GM19328 (cell line): ENCODE data around the gene GPT2.
"Not testable (repeated sequence)": the region's sequence is repeated elsewhere in the genome, so short reads cannot be mapped to it uniquely, and the experiment has no call there.

Experiments used
- ATAC-seq: cut with Tn5 transposase; IDR thresholded peaks from one replicate; pipeline ENCODE4 v1.9.1; 2021; ENCODE audit warnings: mild to moderate bottlenecking, moderate library complexity; ENCODE audit not compliant: unreplicated experiment

The GPT2 gene

GRCh38 chr16:46918400-46918799 is 34.2 kb downstream of the GPT2 start:
- no peak for ATAC-seq

- peak; percentile 74 for ATAC-seq
Observed at GRCh38 chr16:46918905-46919792, 35.0 kb downstream of the GPT2 start.

- no peak for ATAC-seq
Observed at GRCh38 chr16:46920402-46921068, 36.4 kb downstream of the GPT2 start.

- no peak for ATAC-seq
Observed at GRCh38 chr16:46922239-46922638, 38.1 kb downstream of the GPT2 start.

- ATAC-seq, result no peak
Observed at GRCh38 chr16:46923513-46924295, 39.5 kb downstream of the GPT2 start.

GRCh38 chr16:46924402-46924801 is 40.2 kb downstream of the GPT2 start:
- no peak for ATAC-seq

GRCh38 chr16:46926470-46927225 is 42.5 kb downstream of the GPT2 start:
- ATAC-seq, result no peak

GRCh38 chr16:46927273-46927672 is 43.1 kb downstream of the GPT2 start:
- ATAC-seq, result no peak

- no peak for ATAC-seq
Observed at GRCh38 chr16:46928811-46929210, 44.6 kb downstream of the GPT2 start.

- peak; percentile 64 for ATAC-seq
Observed at GRCh38 chr16:46929378-46930332, 45.5 kb downstream of the GPT2 start.

- no peak for ATAC-seq
Observed at GRCh38 chr16:46930861-46931260, 46.7 kb downstream of the GPT2 start.

GRCh38 chr16:46932802-46933201 is 48.6 kb downstream of the GPT2 start:
- ATAC-seq, result no peak

- no peak for ATAC-seq
Observed at GRCh38 chr16:46937536-46937935, 53.4 kb downstream of the GPT2 start.

GRCh38 chr16:46944713-46945112 is 60.6 kb downstream of the GPT2 start:
- ATAC-seq, result not testable (repeated sequence)

- ATAC-seq, result peak; percentile 77
Observed at GRCh38 chr16:46947900-46948547, 63.9 kb downstream of the GPT2 start.

GRCh38 chr16:46948548-46949166 is 64.5 kb downstream of the GPT2 start:
- ATAC-seq, result no peak

- no peak for ATAC-seq
Observed at GRCh38 chr16:46949241-46949892, 65.2 kb downstream of the GPT2 start.

- no peak for ATAC-seq
Observed at GRCh38 chr16:46950009-46950408, 65.8 kb downstream of the GPT2 start.
